LNCaP clone FGC (cell line): ENCODE data around the gene PLXNC1.
"Not testable (repeated sequence)": the region's sequence is repeated elsewhere in the genome, so short reads cannot be mapped to it uniquely, and the experiment has no call there.

Experiments
- DNase-seq: peaks from one replicate; pipeline ENCODE4 v3.0.0-alpha.2; 2011; ENCODE audit warnings: low read depth
- H3K4me3 ChIP-seq: 2 replicates; pipeline ENCODE4 v1.5.1; 2011; ENCODE audit warnings: mild to moderate bottlenecking, low read depth, low read length, control low read depth
- TF ChIP-seq, protein P1 (sequence below): IDR thresholded peaks from 2 replicates; pipeline ENCODE4 v1.5.1; 2012; ENCODE audit warnings: mild to moderate bottlenecking; ENCODE audit not compliant: control insufficient read depth, insufficient read depth; ENCODE audit errors: extremely low read depth

PLXNC1 gene

DNA sequence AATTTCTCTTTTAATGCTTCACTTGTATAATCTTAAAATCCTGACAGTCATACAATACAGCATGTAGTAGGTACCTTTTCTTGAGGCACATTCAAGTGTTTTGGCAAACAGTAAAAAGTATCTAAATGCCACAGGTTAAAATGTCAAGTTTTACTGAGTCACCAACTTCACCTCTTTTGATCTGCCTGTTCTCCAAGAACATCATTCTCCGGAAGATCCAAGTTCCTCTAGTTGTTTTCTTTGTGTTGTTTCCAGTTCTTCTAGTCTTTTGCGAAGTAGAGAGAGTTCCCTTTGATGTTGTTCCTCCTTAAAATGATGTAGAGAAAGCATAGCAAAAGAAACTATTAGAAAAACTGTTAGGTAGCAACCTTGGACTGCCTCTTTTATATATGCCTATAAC, 160.2 kb downstream of the PLXNC1 start:
- no peak for DNase-seq
- H3K4me3 ChIP-seq = no peak overlapping the region
- TF ChIP-seq, protein P1, sequence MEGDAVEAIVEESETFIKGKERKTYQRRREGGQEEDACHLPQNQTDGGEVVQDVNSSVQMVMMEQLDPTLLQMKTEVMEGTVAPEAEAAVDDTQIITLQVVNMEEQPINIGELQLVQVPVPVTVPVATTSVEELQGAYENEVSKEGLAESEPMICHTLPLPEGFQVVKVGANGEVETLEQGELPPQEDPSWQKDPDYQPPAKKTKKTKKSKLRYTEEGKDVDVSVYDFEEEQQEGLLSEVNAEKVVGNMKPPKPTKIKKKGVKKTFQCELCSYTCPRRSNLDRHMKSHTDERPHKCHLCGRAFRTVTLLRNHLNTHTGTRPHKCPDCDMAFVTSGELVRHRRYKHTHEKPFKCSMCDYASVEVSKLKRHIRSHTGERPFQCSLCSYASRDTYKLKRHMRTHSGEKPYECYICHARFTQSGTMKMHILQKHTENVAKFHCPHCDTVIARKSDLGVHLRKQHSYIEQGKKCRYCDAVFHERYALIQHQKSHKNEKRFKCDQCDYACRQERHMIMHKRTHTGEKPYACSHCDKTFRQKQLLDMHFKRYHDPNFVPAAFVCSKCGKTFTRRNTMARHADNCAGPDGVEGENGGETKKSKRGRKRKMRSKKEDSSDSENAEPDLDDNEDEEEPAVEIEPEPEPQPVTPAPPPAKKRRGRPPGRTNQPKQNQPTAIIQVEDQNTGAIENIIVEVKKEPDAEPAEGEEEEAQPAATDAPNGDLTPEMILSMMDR = no peak

DNA sequence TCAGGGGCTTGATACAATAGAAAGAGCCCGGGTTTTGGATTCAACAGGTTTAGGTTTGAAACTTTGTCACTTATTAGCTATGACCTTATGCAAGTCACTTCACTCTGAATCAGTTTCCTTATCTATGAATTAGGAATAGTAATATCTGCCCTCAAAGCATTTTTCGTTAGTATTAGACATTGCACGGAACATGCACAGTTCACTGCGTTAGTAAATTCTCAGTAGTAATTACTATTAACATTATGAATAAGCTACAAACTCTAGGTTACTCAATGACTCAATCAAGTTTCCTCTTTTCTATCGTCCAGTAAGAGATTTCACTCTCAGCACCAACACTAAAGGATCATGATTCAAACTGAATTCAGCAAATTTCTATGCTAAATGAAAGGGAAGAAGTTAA, 161.0 kb downstream of the PLXNC1 start:
- H3K4me3 ChIP-seq = no peak overlapping the region
- DNase-seq = no peak
- TF ChIP-seq, protein P1 = no peak

DNA sequence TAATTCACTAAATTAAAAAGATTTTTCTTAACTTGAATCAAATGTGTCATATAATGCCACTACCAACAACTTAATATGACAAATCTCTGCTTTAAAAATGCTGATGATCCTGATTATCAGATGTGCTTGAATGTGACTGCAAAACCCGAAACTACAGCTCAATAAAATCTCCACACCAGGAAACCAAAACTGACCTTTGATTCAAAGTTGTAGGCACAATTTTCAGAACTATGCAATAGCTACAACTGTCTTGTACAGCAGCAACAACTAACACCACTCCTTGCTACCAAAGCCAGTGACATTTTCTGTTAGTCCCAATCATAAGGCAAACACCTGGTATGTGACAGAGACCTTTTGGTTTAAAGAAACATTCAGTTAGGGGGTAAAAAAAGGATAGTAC, 164.0 kb downstream of the PLXNC1 start:
- TF ChIP-seq, protein P1 = no peak
- H3K4me3 ChIP-seq = no peak overlapping the region
- no peak for DNase-seq

DNA sequence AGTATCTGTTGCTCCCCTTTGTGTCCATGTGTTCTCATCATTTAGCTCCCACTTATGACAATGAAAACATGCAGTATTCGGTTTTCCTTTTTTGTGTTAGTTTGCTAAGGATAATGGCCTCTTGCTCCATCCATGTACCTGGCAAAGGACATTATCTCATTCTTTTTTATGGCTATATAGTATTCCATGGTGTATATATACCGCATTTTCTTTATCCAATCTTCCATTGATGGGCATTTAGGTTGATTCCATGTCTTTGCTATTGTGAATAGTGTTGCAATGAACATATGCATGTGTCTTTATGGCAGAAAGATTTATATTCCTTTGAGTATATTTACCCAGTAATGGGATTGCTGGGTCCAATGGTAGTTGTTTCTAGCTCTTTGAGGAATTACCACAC, 168.2 kb downstream of the PLXNC1 start:
- DNase-seq, H3K4me3 ChIP-seq: not testable (repeated sequence)

DNA sequence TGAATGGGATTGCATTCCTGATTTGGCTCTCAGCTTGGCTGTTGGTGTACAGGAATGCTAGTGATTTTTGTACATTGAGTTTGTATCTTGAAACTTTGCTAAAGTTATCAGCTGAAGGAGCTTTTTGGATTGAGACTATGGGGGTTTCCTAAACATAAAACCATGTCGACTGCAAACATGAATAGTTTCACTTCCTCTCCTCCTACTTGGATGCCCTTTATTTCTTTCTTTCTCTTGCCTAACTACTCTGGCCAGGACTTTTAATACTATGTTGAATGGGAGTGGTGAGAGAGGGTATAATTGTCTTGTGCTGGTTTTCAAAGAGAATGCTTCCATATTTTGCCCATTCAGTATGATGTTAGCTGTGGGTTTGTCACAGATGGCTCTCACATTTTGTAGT, 169.8 kb downstream of the PLXNC1 start:
- no peak overlapping the region for H3K4me3 ChIP-seq
- TF ChIP-seq, protein P1 = no peak
- no peak for DNase-seq

DNA sequence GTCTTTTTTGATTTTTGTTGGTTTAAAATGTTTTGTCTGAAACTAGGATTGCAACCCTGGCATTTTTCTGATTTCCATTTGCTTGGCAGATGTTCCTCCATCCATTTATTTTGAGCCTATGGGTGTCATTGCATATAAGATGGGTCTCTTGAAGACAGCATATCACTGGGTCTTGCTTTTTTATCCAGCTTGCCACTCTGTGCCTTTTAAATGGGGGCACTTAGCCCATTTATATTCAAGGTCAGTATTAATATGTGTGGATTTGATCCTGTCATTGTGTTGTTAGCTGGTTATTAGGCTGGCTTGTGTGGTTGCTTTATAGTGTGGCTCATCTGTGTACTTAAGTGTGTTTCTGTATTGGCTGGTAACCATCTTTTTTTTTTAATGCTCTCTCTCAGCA, 171.7 kb downstream of the PLXNC1 start:
- no peak overlapping the region for H3K4me3 ChIP-seq
- TF ChIP-seq, protein P1 = no peak
- no peak for DNase-seq

DNA sequence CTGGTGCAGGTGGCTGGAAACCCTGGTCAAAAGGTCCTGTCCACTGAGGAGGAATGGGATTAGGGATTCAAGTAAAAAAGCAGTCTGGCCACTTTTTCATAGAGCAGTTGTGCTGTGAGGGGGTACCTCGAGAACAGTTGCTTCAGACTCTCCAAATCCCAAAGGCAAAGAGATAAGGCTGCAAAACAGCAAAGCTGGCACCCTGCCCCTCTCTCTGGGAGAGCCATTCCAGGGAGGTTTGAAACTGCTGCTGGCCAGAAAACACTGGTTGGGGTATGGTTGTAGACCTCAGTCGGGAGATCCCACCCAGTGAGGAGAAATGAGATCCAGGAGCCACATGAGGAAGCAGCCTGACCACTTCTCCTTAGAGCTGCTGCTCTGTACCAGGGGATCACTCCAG, 174.0 kb downstream of the PLXNC1 start:
- no peak for DNase-seq
- TF ChIP-seq, protein P1 = no peak
- no peak overlapping the region for H3K4me3 ChIP-seq

DNA sequence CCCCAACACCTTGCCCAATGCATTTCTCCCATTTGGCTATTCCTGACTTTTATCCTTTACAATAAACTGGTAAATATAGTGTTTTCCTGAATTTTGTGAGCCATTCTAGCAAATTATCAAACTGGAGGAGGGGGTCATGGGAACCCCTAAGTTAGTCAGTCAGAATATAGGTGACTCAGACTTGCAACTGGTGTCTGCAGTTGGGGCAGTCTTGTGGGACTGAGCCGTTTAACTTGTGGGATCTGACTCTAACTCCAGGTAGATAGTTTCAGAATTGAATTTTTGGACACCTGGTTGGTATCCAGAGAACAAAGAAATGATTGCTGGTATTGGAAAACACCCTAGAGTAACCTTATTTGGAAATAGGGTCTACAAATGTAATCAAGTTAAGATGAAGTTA, 177.9 kb downstream of the PLXNC1 start:
- H3K4me3 ChIP-seq = no peak overlapping the region
- DNase-seq = no peak
- TF ChIP-seq, protein P1 = no peak
